GM19468 (cell line): ENCODE results near the gene RPL23.

ENCODE experiments used
- ATAC-seq: cut with Tn5 transposase; IDR thresholded peaks from one replicate; pipeline ENCODE4 v1.9.1; 2021; ENCODE audit warnings: mild to moderate bottlenecking, moderate library complexity, moderate number of reproducible peaks; ENCODE audit not compliant: unreplicated experiment; ENCODE audit errors: extremely low read depth

Gene RPL23

GRCh38 chr17:38885044-38885727, 31.7 kb upstream of the RPL23 start:
- no peak for ATAC-seq

- ATAC-seq = no peak
These were observed 30.3 kb upstream of the RPL23 start for GRCh38 chr17:38883592-38884526.

GRCh38 chr17:38882870-38883269, 29.3 kb upstream of the RPL23 start:
- ATAC-seq = no peak

GRCh38 chr17:38881600-38882191, 28.2 kb upstream of the RPL23 start:
- ATAC-seq = no peak

- no peak for ATAC-seq
These were observed 26.6 kb upstream of the RPL23 start for GRCh38 chr17:38879878-38880665.

- ATAC-seq = no peak
These were observed 23.8 kb upstream of the RPL23 start for GRCh38 chr17:38877130-38877851.

- ATAC-seq = no peak
These were observed 22.1 kb upstream of the RPL23 start for GRCh38 chr17:38875477-38876075.

- ATAC-seq = no peak
These were observed 21.2 kb upstream of the RPL23 start for GRCh38 chr17:38874505-38875400.

- no peak for ATAC-seq
These were observed 20.3 kb upstream of the RPL23 start for GRCh38 chr17:38873640-38874380.

- no peak for ATAC-seq
These were observed 19.3 kb upstream of the RPL23 start for GRCh38 chr17:38872671-38873385.

GRCh38 chr17:38872027-38872511, 18.5 kb upstream of the RPL23 start:
- ATAC-seq = no peak

GRCh38 chr17:38871247-38872015, 17.9 kb upstream of the RPL23 start:
- no peak for ATAC-seq

GRCh38 chr17:38870259-38871165, 17.0 kb upstream of the RPL23 start:
- ATAC-seq = no peak

GRCh38 chr17:38869526-38870258, 16.2 kb upstream of the RPL23 start, which contains the start of gene LASP1:
TSS of gene LASP1 (plus strand) at chr17:38870058. CDS start at chr17:38870190, 132 bp downstream.
- ATAC-seq = peak; percentile 40
